Right kidney (tissue), 9 donors: ENCODE measurements around the gene HSPB3.
"Not testable (repeated sequence)": the region's sequence is repeated elsewhere in the genome, so short reads cannot be mapped to it uniquely, and the experiment has no call there.

Experiments
- DNase-seq: peaks from one replicate; pipeline ENCODE4 v3.0.0-alpha.2; 2016
- long read RNA-seq, 8 donors: transcript quantifications; one replicate each; lab custom pipeline, GENCODE V29; 2026

HSPB3 gene
- long read RNA-seq, donor 1, result 0 reads
- long read RNA-seq, donor 2, result 0 reads
- long read RNA-seq, donor 3, result 0 reads
- long read RNA-seq, donor 4, result 0 reads
- long read RNA-seq, donor 5, result 0 reads
- long read RNA-seq, donor 6, result 0 reads
- long read RNA-seq, donor 7, partial matches to known transcripts, result 0 of 2 reads
- long read RNA-seq, donor 7, other reads (novel, unspliced or antisense), result 0 of 2 reads
- long read RNA-seq, donor 8, result 0 reads

GRCh38 chr5:54455413-54456157 lies at the start of gene HSPB3:
Gene HSPB3, plus strand, starts transcription at chr5:54455699. Its CDS starts 91 bp downstream, at chr5:54455790.
- DNase-seq, result no peak

- no peak for DNase-seq
Observed at GRCh38 chr5:54411176-54411575, 44.3 kb upstream of the HSPB3 start.

- no peak for DNase-seq
Observed at GRCh38 chr5:54412913-54413312, 42.6 kb upstream of the HSPB3 start.

GRCh38 chr5:54415147-54415546 lies 40.4 kb upstream of the HSPB3 start:
- no peak for DNase-seq

- no peak for DNase-seq
Observed at GRCh38 chr5:54415896-54416601, 39.5 kb upstream of the HSPB3 start.

GRCh38 chr5:54419573-54420423 lies 35.7 kb upstream of the HSPB3 start:
- DNase-seq, result peak; percentile 11

GRCh38 chr5:54420511-54420910 lies 35.0 kb upstream of the HSPB3 start:
- not testable (repeated sequence) for DNase-seq

GRCh38 chr5:54421976-54422375 lies 33.5 kb upstream of the HSPB3 start:
- no peak for DNase-seq

- DNase-seq, result no peak
Observed at GRCh38 chr5:54425258-54425657, 30.2 kb upstream of the HSPB3 start.

GRCh38 chr5:54426209-54426608 lies 29.3 kb upstream of the HSPB3 start:
- DNase-seq, result no peak

- DNase-seq, result not testable (repeated sequence)
Observed at GRCh38 chr5:54434650-54435049, 20.8 kb upstream of the HSPB3 start.

GRCh38 chr5:54438620-54439389 lies 16.7 kb upstream of the HSPB3 start:
- DNase-seq, result no peak

- no peak for DNase-seq
Observed at GRCh38 chr5:54440456-54440893, 15.0 kb upstream of the HSPB3 start.

- no peak for DNase-seq
Observed at GRCh38 chr5:54442271-54442670, 13.2 kb upstream of the HSPB3 start.

GRCh38 chr5:54443270-54443669 lies 12.2 kb upstream of the HSPB3 start:
- peak; percentile 4 for DNase-seq

GRCh38 chr5:54445691-54446378 lies 9.7 kb upstream of the HSPB3 start:
- no peak for DNase-seq

- DNase-seq, result no peak
Observed at GRCh38 chr5:54446379-54446732, 9.1 kb upstream of the HSPB3 start.

GRCh38 chr5:54449923-54450322 lies 5.6 kb upstream of the HSPB3 start:
- no peak for DNase-seq

- no peak for DNase-seq
Observed at GRCh38 chr5:54450542-54450941, 5.0 kb upstream of the HSPB3 start.

- DNase-seq, result no peak
Observed at GRCh38 chr5:54453046-54453445, 2.5 kb upstream of the HSPB3 start.

- DNase-seq, result no peak
Observed at GRCh38 chr5:54454602-54455001, 897 bp upstream of the HSPB3 start.
